ENCODE results near the gene CEP41. TPM values are rescaled to one million over a fixed set of nuclear protein-coding genes. Genes with fewer than 3 reads are reported as not detected.

The CEP41 gene
- total and polyA plus RNA-seq, 2 donors (not counting 3 experiments of a cell fraction or from before 2014, with no cell fraction given), result 19.5 to 26.8 TPM

DNA sequence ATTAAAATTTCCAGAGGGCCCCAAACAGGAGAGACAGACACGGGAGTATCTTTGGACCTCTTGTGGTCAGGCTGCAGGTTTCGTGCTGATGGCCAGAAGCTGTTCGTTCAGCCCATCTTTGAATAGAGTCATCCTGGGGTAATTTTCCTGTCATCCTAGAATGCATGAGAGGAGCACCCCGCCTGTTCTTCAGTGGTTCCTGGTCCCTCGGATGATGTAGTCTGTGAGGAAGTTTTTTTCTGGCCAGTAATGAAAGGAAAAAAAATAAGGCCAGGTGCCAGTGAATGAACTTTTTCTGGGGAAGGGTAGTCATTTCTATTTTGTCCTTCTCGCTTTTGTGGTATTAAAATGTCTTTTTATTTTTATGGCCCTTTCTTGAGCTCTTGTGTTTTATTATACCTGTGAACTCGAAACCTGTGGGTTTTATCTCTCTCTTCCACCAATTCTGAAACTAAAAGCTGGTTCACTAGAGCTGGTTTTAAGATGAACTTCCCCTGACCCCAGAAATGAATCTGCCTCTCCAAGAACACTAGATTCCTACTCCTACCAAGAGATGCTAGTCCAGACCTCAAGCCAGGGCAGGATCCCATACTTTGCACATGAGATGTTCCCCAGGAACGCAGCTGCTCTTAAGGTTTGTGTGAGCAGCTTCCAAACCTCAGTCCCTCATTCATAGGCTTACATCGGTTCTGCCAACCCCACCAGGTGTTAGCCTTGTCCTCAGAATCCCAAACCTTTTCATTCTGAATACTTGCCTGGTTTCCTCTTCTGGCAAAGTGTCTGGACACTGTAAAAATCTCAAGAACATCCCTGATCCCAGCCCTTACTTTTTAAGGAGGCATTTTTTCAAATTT, 35.7 kb upstream of the CEP41 start:
- H3K4me1 ChIP-seq (ENCODE audit: control insufficient read depth, extremely low read depth, insufficient read depth, low read length), result no peaks in the 10 kb centered on the region
- H3K9me3 ChIP-seq (replicated peaks; ENCODE audit: control insufficient read depth, insufficient read depth, low read length), result no peaks in the 10 kb centered on the region
- CTCF ChIA-PET, result interaction anchor here (0.8 to 1.7 kb wide), 3 partner anchors 11 to 84 kb away, joined by 3 to 5 read pairs (median 3); no protein-coding TSS in a partner anchor
- H3K36me3 ChIP-seq (ENCODE audit: control insufficient read depth in 2 of 2, extremely low read depth in 1 of 2, insufficient read depth in 2 of 2, low read length in 2 of 2), result no peaks in the 10 kb centered on the region
- no peak overlapping the region for H3K4me2 ChIP-seq (ENCODE audit: insufficient read depth, low read length)
- H3K9me1 ChIP-seq (replicated peaks; ENCODE audit: control insufficient read depth, extremely low read depth, insufficient read depth, low read length), result no peaks in the 10 kb centered on the region
- dilution Hi-C loops (cut with MboI; ENCODE audit: extremely low pct_ligation_motif_present, low sequenced_read_pairs), result no loop called here
- no peak overlapping the region for H2AFZ ChIP-seq (ENCODE audit: low read depth, low read length)
- no TSS peak for BruUV-seq (replicated peaks)
- DNase-seq (ENCODE audit: low read depth, low spot score), result no peak
- no peak for FAIRE-seq
- H4K20me1 ChIP-seq (replicated peaks; ENCODE audit: control insufficient read depth, extremely low read depth, insufficient read depth, low read length), result no peaks in the 10 kb centered on the region
- TF ChIP-seq FOS (IDR thresholded peaks at IDR 0.05; ENCODE audit: borderline replicate concordance, insufficient read depth, low read length), result no peak
- TF ChIP-seq POLR2AphosphoS5 (IDR thresholded peaks at IDR 0.05; ENCODE audit: insufficient read depth, low read depth, low read length), result no peak
- TF ChIP-seq, protein P1, sequence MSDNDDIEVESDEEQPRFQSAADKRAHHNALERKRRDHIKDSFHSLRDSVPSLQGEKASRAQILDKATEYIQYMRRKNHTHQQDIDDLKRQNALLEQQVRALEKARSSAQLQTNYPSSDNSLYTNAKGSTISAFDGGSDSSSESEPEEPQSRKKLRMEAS (IDR thresholded peaks at IDR 0.05; ENCODE audit: insufficient read depth, insufficient read length), result no peak
- no peak for TF ChIP-seq EZH2 (IDR thresholded peaks at IDR 0.05; ENCODE audit: borderline replicate concordance, low read depth, low read length, severe bottlenecking)
- no peak for TF ChIP-seq JUN (IDR thresholded peaks at IDR 0.05; ENCODE audit: borderline replicate concordance, insufficient read depth, insufficient read length, low read depth)
- TF ChIP-seq POLR2A (IDR thresholded peaks at IDR 0.05; ENCODE audit: low read depth, low read length), result no peak
- intact Hi-C loops (cut with micrococcal nuclease), result no loop called here
- H3K4me3 ChIP-seq (replicated peaks in 1 of 3; ENCODE audit: insufficient read depth in 1 of 3, low read depth in 1 of 3, low read length in 3 of 3), result no peak overlapping the region
- H3K27ac ChIP-seq (ENCODE audit: insufficient read depth, low read depth, low read length), result no peak overlapping the region
- H3K27me3 ChIP-seq (ENCODE audit: control insufficient read depth in 2 of 2, insufficient read depth in 2 of 2, low read length in 2 of 2), result peaks cover 0 to 2% of the 10 kb centered on the region in 2 experiments
- no peaks in the 10 kb centered on the region for H3K79me2 ChIP-seq (ENCODE audit: control insufficient read depth, insufficient read depth, low read length)
- H3K9ac ChIP-seq (replicated peaks; ENCODE audit: extremely low read depth, insufficient read depth, low read length), result no peak overlapping the region
- POLR2A ChIA-PET, result no interaction called here

DNA sequence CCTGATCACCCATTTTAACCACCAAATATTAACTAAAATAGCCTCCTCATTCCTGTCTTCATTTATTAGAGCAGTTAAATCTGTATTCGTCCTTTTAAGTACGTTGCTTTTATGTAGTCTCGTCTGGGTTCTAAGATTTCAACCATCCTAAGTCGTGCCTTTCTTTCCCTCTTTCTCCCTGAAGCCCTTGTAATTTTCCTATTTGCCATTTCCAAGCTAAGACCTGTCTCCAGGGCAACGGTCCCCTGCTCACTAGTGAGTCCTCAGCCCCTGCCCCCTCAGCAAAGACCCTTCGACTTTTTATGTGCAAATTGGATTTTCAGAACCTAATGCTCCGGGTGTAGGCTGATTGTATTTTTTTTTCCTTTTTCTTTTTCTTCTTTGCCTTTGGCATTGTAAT, 35.0 kb upstream of the CEP41 start:
- Histone ChIP-seq H3K9ac (replicated peaks; ENCODE audit: extremely low read depth, insufficient read depth, low read length) (no peak overlapping the region), H3K36me3 (ENCODE audit: control insufficient read depth in 2 of 2, extremely low read depth in 1 of 2, insufficient read depth in 2 of 2, low read length in 2 of 2) (no peaks in the 10 kb centered on the region), H4K20me1 (replicated peaks; ENCODE audit: control insufficient read depth, extremely low read depth, insufficient read depth, low read length) (no peaks in the 10 kb centered on the region), H2AFZ (ENCODE audit: low read depth, low read length) (no peak overlapping the region), H3K4me1 (ENCODE audit: control insufficient read depth, extremely low read depth, insufficient read depth, low read length) (no peaks in the 10 kb centered on the region), H3K4me2 (ENCODE audit: insufficient read depth, low read length) (no peak overlapping the region), H3K4me3 (replicated peaks in 1 of 3; ENCODE audit: insufficient read depth in 1 of 3, low read depth in 1 of 3, low read length in 3 of 3) (no peak overlapping the region), H3K27me3 (ENCODE audit: control insufficient read depth in 2 of 2, insufficient read depth in 2 of 2, low read length in 2 of 2) (peaks cover 0 to 2% of the 10 kb centered on the region in 2 experiments), H3K27ac (ENCODE audit: insufficient read depth, low read depth, low read length) (no peak overlapping the region), H3K79me2 (ENCODE audit: control insufficient read depth, insufficient read depth, low read length) (no peaks in the 10 kb centered on the region), H3K9me3 (replicated peaks; ENCODE audit: control insufficient read depth, insufficient read depth, low read length) (no peaks in the 10 kb centered on the region), H3K9me1 (replicated peaks; ENCODE audit: control insufficient read depth, extremely low read depth, insufficient read depth, low read length) (no peaks in the 10 kb centered on the region)
- TF ChIP-seq FOS (IDR thresholded peaks at IDR 0.05; ENCODE audit: borderline replicate concordance, insufficient read depth, low read length) (no peak), EZH2 (IDR thresholded peaks at IDR 0.05; ENCODE audit: borderline replicate concordance, low read depth, low read length, severe bottlenecking) (no peak), MYC (IDR thresholded peaks at IDR 0.05; ENCODE audit: low read depth, low read length) (no peak), POLR2AphosphoS5 (IDR thresholded peaks at IDR 0.05; ENCODE audit: insufficient read depth, low read depth, low read length) (no peak), JUN (IDR thresholded peaks at IDR 0.05; ENCODE audit: borderline replicate concordance, insufficient read depth, insufficient read length, low read depth) (no peak), GATA2 (IDR thresholded peaks at IDR 0.05; ENCODE audit: insufficient read depth, insufficient read length, low read depth, low read length) (no peak), POLR2A (IDR thresholded peaks at IDR 0.05; ENCODE audit: low read depth, low read length) (no peak)
- TF ChIP-seq, protein P2, sequence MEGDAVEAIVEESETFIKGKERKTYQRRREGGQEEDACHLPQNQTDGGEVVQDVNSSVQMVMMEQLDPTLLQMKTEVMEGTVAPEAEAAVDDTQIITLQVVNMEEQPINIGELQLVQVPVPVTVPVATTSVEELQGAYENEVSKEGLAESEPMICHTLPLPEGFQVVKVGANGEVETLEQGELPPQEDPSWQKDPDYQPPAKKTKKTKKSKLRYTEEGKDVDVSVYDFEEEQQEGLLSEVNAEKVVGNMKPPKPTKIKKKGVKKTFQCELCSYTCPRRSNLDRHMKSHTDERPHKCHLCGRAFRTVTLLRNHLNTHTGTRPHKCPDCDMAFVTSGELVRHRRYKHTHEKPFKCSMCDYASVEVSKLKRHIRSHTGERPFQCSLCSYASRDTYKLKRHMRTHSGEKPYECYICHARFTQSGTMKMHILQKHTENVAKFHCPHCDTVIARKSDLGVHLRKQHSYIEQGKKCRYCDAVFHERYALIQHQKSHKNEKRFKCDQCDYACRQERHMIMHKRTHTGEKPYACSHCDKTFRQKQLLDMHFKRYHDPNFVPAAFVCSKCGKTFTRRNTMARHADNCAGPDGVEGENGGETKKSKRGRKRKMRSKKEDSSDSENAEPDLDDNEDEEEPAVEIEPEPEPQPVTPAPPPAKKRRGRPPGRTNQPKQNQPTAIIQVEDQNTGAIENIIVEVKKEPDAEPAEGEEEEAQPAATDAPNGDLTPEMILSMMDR (IDR thresholded peaks at IDR 0.05; ENCODE audit: extremely low read depth in 1 of 2, insufficient read depth in 1 of 2, low read depth in 1 of 2, low read length in 2 of 2), result no peak
- TF ChIP-seq, protein P1 (IDR thresholded peaks at IDR 0.05; ENCODE audit: insufficient read depth, insufficient read length), result no peak
- no peak for DNase-seq (ENCODE audit: low read depth, low spot score)
- FAIRE-seq, result no peak
- dilution Hi-C loops (cut with MboI; ENCODE audit: extremely low pct_ligation_motif_present, low sequenced_read_pairs) (no loop called here), intact Hi-C loops (cut with micrococcal nuclease) (no loop called here)
- BruUV-seq (replicated peaks), result no TSS peak
- POLR2A ChIA-PET, result no interaction called here
- CTCF ChIA-PET, result no interaction called here

All from endothelial cell of umbilical vein (primary cell).